GM10266 (cell line): ENCODE measurements around the gene COL23A1.

ENCODE experiments used
- DNase-seq: peaks from one replicate; pipeline ENCODE4 v3.0.0; 2012; ENCODE audit errors: extremely low spot score
- TF ChIP-seq, protein P1 (sequence below): IDR thresholded peaks from 2 replicates; pipeline ENCODE4 v1.5.1; 2012; ENCODE audit warnings: mild to moderate bottlenecking, low read depth; ENCODE audit not compliant: control insufficient read depth, insufficient read depth; ENCODE audit errors: missing control alignments

The COL23A1 gene

DNA sequence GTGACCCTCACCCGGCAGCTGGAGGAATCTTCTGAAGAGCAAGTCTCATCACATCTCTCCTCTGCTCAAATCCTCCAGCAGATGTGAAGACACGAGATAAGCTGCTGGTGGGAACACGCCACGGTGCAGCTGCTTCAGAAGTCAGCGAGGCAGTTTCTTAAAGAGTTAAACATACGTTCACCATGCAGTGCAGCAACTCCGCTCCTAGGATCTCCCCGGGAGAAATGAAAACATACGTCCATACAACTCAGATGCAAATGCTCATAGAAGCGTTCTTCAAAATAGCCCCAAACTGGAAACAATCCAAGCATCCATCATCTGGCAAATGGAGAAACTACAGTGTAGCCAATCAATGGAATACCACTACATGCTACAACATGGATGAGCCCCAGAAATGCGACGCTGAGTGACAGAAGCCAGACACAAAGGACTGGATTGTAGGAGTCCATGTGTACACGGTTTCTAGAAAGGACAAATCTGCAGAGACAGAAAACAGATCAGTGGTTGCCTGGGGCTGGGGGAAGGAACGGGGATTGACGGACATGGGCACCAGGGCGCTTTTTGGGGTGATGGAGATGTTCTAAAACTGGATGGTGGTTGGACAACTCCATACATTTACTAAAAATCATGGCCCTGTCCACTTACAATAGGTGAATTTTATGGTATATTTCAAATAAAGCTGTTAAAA lies 150.6 kb downstream of the COL23A1 start:
- DNase-seq = no peak
- TF ChIP-seq, protein P1, sequence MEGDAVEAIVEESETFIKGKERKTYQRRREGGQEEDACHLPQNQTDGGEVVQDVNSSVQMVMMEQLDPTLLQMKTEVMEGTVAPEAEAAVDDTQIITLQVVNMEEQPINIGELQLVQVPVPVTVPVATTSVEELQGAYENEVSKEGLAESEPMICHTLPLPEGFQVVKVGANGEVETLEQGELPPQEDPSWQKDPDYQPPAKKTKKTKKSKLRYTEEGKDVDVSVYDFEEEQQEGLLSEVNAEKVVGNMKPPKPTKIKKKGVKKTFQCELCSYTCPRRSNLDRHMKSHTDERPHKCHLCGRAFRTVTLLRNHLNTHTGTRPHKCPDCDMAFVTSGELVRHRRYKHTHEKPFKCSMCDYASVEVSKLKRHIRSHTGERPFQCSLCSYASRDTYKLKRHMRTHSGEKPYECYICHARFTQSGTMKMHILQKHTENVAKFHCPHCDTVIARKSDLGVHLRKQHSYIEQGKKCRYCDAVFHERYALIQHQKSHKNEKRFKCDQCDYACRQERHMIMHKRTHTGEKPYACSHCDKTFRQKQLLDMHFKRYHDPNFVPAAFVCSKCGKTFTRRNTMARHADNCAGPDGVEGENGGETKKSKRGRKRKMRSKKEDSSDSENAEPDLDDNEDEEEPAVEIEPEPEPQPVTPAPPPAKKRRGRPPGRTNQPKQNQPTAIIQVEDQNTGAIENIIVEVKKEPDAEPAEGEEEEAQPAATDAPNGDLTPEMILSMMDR = no peak

DNA sequence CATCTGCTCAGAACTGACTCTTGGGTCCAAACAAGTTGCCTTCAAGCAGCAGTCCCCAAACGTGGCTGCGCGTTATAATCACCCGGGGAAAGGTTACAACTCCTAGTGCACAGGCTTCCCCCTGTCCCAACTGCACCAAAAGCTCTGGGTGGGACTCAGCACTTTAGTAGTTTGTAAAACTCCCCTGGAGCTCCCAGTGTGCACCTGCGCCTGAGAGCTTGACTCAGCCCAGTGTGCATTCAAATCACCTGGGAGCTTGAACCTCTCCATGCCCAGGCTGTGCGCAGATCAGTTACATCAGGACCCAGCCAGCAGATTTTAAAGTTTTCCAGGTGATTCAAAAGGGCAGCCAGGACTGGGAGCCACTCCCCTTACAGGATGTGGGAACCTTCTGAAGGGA lies 151.4 kb downstream of the COL23A1 start:
- no peak for DNase-seq
- TF ChIP-seq, protein P1 = no peak

DNA sequence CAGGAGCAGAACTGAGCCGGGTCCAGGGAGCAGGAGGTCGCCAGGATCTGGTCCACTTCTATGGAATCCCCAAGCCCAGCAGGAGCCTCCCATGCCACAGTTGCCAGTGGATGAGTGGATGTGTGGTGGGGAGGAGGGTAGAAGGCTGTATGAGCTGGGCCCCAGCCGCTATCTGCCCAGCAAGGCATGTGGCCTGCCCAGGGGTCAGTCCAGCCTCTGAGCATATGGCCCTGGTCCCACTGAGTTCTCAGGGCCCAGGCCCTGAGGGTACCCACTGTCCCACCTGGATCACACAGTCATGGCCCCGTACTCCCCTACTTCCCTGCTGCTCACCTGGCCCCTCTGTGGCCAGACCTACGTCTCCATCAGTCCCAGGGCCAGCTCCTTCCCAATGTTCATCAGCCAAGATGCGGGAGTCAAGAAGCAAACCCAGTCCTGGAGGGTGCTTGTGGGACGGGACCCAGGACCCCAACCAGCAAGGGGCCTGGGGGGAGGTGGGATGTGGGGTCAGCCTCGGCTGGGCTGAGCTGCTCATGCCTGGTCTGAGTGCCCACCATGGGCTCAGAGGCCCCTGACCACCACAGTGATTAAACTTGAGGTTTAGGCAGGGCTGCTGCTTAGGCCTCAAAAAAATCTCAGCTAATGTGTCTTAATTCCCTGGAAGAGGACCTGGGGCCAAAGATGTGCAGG lies 152.7 kb downstream of the COL23A1 start:
- DNase-seq = no peak
- TF ChIP-seq, protein P1 = no peak

DNA sequence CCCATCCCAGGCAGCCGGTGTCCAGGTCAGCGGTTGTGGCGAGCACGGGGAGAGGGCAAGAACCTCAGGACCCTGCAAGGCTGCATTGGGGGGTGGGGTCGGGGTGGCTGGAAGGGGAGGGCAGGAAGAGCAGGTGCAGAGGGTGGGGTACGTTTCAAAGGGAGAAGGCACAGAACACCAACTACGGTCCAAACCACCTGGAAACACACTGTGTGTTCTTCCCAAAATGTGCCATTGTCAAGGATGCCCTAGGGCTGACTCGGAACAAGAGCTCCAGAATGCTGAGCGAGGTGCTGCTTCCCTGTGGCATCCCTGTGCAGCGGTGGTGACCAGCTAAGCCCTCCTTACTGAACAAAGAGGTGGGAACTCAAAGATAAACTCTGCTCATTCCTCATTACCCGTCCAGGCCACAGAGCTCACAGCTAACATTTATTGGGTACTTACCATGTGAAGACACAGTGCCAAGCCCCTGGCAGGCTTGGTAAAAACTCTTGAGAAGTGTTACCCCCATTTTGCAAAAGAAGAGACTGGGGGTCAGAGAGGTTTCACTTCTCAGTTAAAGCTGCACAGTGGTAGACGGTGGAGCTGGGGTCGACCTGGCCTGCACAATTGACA lies 153.8 kb downstream of the COL23A1 start:
- TF ChIP-seq, protein P1 = no peak
- DNase-seq = no peak

DNA sequence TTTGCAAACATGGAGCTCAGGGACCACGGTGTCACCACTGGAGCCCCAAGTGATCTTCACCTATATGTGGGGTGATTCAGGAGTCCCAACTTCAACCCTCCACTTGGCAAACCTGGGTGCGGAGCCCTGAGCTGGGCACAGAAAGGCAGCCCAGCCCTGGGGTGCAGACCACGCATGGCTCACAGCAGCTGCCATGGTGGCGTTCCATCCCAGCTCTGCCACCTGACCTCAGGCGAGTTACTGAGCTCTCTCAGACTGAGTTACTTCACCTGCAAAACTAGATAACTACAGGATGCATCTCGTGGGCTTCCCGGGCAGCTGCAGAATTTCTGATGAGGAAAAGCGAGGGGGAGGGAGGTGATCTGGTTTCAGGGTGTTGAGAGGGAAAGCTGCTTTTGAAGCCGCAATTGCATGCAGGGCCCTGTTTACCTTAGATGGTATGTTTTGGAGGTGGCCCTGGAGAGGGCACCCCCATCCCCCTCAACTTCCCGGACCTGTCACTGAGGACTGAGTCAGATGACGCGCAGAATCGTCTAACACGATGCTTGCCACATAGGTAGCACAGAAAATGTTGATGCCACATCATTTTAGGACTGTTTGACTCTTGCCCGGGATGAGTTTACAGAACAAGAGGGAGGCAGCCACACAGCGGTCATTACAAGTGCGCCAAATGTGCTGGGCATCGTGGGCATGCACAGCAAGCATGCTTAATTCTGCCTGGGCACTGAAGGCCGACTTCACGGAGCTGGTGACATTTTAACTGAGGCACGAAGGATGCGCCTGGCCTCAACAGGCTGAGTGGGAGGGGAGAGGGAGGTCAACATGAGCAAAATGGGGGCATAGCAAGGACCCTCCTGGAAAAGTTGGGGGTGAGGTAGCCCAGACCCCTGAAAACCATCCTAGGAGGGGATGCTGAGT lies 154.6 kb downstream of the COL23A1 start:
- DNase-seq = no peak
- TF ChIP-seq, protein P1 = no peak

DNA sequence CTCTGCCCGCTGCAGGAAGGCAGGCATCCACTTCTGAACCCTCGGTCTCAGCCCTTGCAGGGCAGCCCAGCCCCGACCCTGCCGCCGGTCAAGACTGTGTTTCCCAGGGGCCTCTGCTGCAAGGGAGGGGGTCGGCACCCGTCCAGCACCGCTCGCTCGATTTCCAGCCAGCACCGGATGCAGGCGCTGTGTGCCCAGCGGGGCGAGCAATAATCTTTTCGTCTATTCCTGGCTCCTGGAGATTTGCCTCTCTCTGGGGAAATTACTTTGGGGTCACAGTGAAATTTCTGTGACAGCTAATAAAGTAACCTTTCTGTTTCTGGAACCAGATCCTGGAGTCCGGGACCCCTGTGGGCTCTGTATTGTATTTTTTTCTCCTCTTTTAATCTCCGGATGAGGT lies 155.3 kb downstream of the COL23A1 start:
- DNase-seq = no peak
- TF ChIP-seq, protein P1 = no peak
